ENCODE measurements around the gene ZFYVE16.

DNA sequence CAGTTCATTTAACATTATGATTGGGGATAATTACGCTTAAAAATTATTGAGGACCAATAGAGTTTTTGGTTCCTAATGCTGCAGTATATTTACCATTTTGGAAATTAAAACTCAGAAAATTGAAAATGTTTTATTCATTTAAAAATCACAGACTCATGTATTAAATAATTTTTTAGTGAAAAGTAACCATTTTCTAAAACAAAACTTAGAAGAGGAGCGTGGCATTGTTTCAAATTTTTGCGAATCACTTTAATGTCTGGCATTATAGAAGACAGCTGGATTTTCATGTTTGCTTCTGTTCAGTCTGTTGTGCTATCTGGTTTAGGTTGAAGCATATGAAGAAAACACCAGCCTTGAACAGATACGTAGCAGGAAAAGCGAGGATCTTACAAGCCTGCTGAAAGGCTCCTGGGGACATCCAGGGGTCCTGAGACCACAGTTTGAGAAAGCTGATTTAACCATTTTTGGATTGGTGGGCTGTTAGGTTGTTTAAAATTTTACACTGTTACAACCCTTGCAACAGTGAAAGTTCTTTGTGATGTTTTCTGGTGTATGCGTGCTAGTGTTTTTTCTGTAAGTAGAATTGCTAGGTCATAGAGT lies 1.6 kb downstream of the ZFYVE16 start:
- TF ChIP-seq EZH2 (IDR thresholded peaks at IDR 0.05; ENCODE audit: insufficient read depth, poor library complexity, severe bottlenecking) (no peak), EZH2phosphoT487 (IDR thresholded peaks at IDR 0.05; ENCODE audit: insufficient read depth, low read depth) (no peak)
